Cerebellar nuclear complex (tissue), 1 donor: ENCODE results near the gene TRIM39.
"Not testable (repeated sequence)": the region's sequence is repeated elsewhere in the genome, so short reads cannot be mapped to it uniquely, and the experiment has no call there.

Experiments
- DNase-seq, 2 experiments: peaks; one replicate each; lab custom pipeline; 2025; lab: John Stamatoyannopoulos, UW

Gene TRIM39

GRCh38 chr6:30363459-30363858 lies 36.7 kb downstream of the TRIM39 start:
- no peak for DNase-seq

- DNase-seq: no peak
These were observed 37.9 kb downstream of the TRIM39 start for GRCh38 chr6:30364591-30364990.

GRCh38 chr6:30369280-30369679 lies 42.6 kb downstream of the TRIM39 start:
- DNase-seq: not testable (repeated sequence)

GRCh38 chr6:30378290-30378937 lies 51.7 kb downstream of the TRIM39 start:
- DNase-seq: no peak

- no peak for DNase-seq
These were observed 53.7 kb downstream of the TRIM39 start for GRCh38 chr6:30380464-30380863.

- no peak for DNase-seq
These were observed 59.4 kb downstream of the TRIM39 start for GRCh38 chr6:30386166-30386565.

GRCh38 chr6:30391240-30391639 lies 64.5 kb downstream of the TRIM39 start:
- DNase-seq: no peak
